ENCODE measurements around the gene SOX14.

DNA sequence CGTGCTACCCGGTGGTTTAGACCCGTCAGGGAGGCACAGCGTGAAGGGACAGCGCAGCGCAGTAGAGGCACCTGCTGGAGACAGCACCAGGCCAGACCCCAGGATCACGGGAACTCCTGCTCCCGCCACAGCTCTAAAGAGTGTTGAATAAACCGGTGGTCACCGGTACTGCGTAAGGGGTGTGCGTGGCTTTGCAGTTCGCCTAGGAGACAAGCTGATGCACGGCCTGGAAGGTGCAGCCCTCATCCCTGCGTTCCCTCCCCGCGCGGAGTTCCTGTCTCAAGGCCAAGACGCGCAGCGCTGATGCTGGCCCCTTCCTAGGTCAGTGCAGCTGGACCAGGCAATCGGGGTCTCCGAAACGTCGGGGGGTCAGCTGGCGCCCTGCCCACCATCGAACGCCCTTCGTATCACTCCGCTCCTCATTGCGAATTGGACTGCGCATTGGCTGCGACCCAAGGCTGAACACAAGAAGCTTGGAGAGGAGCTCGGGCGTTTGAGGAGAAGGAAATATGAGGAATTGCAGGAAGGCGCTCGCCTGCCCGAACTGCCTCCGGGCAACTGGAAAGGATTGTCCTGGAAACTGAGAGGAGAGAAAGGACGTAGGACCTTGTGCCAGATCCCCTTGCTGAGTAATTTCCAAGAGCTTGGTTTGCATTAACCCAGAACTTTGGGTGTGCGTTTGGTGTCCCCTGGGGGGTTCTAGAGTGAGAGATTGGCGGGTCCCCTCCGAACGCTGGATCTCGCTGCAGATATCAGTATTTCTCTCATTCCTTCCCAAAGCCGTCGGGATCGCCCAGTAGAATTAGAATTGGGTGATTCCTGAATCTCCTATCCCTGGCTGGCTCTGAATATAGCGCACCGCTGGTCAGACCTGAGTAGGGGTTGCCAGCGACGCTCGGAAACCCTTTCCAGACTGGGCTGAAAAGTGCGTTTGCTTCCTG lies 2.3 kb upstream of the SOX14 start:
- no peak for TF ChIP-seq POLR2AphosphoS5 (IDR thresholded peaks at IDR 0.05; ENCODE audit: borderline replicate concordance, low read depth, low read length)
- TF ChIP-seq EZH2 (IDR thresholded peaks at IDR 0.05) = no peak
